Measurements from ENCODE around the gene TRIP13. TPM values are rescaled to one million over a fixed set of nuclear protein-coding genes. Genes with fewer than 3 reads are reported as not detected.

TRIP13 gene
- total and polyA plus RNA-seq, 9 of the 15 experiments (the other 6 are each of a cell fraction or from before 2014, with no cell fraction given) = 24.1 to 116 (median 53.2) TPM

- TF ChIP-seq SIRT6 (IDR thresholded peaks at IDR 0.05; ENCODE audit: low read depth, low read length) (no peak), MECOM (CRISPR knock-in tag; IDR thresholded peaks at IDR 0.05) (no peak), ZNF639 (CRISPR knock-in tag; conservative IDR thresholded peaks at IDR 0.05 in 1 of 2, IDR thresholded peaks at IDR 0.05 in 1 of 2) (no peak), CREB1 (IDR thresholded peaks at IDR 0.05) (0 out of 2 replicates have a peak, but pooled peaks have one; percentile 10), CREB1 (CRISPR knock-in tag; IDR thresholded peaks at IDR 0.05) (no peak), SUPT5H (IDR thresholded peaks at IDR 0.05) (peak; percentile 40; the same call in 1 of the 2 replicates), ELK3 (CRISPR knock-in tag; IDR thresholded peaks at IDR 0.05) (no peak), PHF21A (IDR thresholded peaks at IDR 0.05; ENCODE audit: borderline replicate concordance, low read depth) (no peak), HDAC8 (tag; IDR thresholded peaks at IDR 0.05) (no peak), ZNF707 (CRISPR knock-in tag; conservative IDR thresholded peaks at IDR 0.05) (no peak), ZNF12 (CRISPR knock-in tag; IDR thresholded peaks at IDR 0.05) (peak; percentile 82), BHLHE40 (IDR thresholded peaks at IDR 0.05; ENCODE audit: low read length) (no peak)
- TF ChIP-seq, protein P1, sequence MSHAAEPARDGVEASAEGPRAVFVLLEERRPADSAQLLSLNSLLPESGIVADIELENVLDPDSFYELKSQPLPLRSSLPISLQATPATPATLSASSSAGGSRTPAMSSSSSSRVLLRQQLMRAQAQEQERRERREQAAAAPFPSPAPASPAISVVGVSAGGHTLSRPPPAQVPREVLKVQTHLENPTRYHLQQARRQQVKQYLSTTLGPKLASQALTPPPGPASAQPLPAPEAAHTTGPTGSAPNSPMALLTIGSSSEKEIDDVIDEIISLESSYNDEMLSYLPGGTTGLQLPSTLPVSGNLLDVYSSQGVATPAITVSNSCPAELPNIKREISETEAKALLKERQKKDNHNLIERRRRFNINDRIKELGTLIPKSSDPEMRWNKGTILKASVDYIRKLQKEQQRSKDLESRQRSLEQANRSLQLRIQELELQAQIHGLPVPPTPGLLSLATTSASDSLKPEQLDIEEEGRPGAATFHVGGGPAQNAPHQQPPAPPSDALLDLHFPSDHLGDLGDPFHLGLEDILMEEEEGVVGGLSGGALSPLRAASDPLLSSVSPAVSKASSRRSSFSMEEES (CRISPR knock-in tag; IDR thresholded peaks at IDR 0.05) = no peak
These were observed 32.1 kb upstream of the TRIP13 start (continued) for GRCh38 chr5:860506-861150.

All from K562 (cell line).